ELF-1 (cell line): ENCODE results near the gene PTBP2.

Source experiments
- DNase-seq: peaks from one replicate; pipeline ENCODE4 v3.0.0-alpha.2; 2016; ENCODE audit warnings: low read depth, low spot score

Gene PTBP2, protein sequence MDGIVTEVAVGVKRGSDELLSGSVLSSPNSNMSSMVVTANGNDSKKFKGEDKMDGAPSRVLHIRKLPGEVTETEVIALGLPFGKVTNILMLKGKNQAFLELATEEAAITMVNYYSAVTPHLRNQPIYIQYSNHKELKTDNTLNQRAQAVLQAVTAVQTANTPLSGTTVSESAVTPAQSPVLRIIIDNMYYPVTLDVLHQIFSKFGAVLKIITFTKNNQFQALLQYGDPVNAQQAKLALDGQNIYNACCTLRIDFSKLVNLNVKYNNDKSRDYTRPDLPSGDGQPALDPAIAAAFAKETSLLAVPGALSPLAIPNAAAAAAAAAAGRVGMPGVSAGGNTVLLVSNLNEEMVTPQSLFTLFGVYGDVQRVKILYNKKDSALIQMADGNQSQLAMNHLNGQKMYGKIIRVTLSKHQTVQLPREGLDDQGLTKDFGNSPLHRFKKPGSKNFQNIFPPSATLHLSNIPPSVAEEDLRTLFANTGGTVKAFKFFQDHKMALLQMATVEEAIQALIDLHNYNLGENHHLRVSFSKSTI

DNA sequence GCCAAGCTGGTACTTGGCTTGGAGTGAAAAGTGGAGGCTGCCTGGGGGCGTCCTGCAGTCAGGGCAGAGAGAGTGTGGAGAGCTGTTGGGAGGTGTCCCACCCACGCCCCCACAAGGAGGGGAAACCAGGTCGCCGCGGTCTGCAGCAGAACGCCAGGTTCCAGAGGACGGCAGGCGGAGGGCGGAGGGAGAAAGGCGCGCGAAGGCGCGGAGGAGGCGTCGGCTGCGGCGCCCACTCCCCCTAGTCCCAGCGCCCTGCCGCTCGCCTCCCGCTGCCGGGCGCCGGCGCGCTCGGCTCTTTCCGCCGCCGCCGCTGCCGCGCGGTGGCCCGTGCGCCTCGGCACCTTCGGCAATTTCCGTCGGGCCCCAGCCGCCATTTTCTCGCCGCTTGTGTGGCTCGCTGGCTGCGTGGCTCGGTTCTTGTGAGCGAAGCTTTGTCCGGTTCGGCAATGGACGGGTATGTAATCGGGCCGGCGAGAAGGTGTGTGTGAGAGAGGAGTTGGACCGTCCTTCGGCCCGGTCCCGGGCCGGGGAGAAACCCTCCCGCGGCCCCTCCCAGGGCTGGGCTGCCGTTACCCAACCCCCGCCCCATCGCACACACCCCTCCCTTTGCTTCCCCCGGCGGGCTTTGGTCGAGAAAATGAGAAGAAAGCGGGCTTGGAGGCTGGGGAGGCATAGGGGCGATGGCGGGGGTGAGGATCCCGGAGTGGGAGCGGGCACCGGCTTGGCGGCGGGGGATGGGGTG, at the start of gene PTBP2:
TSS of gene PTBP2 (plus strand) at position 369 of the 745 bp plus-strand sequence. CDS start at position 450, 81 bp downstream.
- DNase-seq: peak; percentile 92

DNA sequence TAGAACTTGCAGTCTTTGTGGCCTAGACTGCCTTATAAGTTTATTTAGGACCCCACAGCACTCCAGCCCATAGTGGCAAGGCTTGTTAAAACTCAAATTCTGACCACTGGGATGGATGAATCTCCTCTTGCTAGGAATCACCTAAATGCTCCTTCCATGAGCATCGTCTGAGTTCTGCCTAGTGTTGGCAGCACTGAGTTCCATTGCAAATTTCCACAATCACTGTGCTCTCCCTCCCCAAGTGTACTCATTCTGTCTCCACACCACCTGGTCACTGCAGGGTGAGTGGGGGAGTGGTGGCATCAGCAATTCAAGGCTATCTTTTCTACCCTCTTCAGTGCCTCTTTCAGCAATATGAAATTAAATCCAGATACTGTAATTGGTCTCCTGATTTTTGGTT, 46.7 kb upstream of the PTBP2 start:
- no peak for DNase-seq

DNA sequence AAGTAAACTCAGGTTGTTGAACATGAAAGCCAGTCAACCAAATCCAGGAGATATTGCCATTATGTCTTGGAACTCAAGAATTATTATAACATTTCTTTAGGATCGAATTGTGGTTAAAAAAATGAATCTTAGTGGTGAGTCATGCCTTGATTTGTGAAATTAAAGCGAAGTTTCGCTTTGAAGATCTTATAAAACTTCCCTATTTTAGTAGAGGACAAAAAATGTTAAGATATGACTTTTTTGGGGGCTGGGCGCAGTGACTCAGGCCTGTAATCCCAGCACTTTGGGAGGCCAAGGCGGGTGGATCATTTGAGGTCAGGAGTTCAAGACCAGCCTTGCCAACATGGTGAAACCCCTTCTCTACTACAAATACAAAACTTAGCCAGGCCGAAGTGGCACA, 39.5 kb upstream of the PTBP2 start:
- no peak for DNase-seq

DNA sequence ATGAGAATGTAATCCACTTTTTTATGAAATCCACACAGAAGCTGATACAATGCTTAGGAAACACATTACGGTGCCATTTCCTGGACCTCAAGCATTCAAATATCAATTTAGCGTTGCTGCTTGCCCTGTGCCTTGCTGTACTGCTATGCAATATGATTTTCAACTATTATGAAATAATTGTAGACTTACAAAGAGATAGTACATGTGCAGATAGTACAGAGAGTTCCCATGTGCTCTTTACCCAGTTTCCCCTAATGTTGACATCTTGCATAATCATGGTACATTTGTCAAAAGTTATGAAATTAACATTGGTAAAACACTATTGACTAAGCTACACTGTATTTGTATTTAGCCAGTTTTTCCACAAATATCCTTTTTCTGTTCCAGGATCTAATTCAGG, 37.7 kb upstream of the PTBP2 start:
- no peak for DNase-seq

DNA sequence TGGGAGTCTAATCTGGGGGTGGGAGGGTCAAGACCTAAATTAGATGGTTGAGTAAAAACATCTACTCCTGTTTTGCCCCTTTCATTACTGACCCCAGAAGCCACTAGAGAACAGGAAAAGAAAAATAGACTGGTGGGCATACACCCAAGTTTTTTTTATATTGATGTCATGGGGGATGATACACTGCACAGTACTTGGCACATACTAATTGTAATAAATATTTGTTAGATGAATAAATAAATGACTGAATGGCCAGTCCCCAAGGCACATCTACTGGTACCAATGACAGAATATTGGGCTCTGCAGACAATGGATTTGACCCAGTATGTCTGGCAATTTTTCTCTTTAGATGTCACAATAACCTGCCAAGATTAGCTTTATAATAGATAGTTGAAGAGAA, 36.8 kb upstream of the PTBP2 start:
- no peak for DNase-seq

DNA sequence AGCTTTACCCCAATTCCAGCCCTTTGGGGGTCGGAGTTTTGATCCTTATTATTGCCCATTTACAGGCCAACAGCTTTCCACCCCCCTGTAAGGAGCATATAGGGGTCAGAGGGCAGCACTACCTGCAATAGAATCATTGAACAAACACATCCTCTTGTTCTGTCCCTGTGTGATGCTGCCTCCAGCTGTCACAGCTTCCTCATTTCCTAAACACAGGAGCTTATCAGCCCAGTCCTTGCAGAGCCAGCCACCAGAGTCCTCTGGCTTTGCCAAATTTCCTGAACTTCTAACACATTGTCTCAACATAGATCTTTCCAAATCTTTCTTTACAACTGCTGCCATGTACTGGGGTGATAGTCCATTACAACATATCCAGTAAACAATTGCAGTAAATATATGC, 32.8 kb upstream of the PTBP2 start:
- DNase-seq: peak; percentile 6

DNA sequence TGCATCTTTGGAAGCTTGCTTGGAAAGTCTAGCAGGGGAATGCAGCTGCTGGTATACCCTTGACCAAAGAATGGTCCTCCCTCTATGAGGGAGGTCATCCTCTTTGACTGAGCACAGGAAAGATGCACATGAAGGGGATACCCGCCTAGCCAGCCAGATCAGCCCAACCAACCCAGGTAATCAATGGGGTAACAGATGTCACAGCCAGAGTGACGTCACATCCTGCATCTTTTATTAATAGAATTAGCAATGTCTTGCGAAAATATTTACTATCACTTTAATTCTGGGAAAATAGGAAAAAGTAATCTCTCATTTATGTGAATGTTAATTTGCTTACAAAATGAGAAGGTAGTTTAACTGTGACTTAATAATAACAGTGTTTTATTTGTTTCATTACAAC, 25.6 kb upstream of the PTBP2 start:
- DNase-seq: no peak

DNA sequence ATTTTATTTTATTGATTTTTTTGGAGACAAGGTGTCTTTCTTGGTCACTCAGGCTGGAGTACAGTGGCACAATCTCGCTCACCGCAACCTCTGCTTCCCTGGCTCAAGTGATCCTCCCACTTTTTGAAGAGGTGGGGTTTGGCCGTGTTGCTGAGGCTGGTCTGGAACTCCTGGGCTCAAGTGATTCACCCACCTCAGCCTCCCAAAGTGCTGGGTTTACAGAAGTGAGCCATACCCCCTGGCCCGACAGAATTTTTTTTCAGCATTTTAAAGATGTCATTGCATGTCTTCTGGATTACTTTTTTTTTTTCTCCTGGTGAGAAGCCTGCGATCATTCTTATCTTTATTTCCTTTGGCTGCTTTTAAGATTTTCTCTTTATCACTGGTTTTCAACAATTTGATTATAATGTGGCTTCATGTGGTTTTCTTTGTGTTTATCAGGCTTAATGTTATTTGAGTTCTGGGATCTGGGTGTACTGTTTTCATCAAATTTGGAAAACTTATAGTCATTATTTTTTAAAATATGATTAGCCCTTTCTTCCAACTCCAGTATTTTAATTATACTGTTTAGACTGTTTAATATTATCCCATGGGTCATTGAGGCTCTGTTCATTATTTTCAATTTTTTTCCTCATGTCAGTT, 23.1 kb upstream of the PTBP2 start:
- peak; percentile 18 for DNase-seq

DNA sequence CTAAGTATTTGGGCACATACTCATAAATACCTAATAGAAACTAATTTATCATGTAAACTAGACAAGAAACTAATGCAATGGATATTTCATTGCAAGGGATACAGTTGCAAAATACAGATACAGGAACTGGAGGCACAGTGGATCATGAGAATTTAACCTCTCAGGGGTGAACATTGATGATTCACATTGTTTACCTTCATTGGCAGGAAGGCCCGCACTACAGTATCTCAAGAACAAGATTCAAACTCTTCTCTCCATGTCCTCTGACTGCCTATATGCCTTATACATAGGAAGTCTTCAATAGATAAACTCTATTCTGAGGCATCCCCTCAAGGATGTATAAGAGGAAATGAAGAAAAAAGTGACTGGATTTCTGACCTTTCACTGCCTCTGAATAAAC, 18.4 kb upstream of the PTBP2 start:
- no peak for DNase-seq

DNA sequence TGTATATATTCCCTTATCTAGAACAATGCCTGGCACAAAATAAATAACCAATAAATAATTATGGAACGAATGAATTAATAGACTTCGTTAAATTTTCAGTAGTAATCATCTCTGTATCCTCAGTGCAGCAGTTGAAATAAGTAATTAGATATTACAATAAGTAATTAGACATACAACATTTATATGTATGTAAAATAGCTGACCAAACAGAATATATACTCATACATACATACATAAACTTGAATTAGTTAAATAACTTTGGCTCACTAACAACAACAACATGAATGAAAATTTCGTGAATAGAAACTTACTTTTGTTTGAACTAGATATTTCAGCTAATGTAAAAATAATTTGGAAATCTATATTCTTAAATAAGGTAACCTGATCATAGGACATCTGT, 14.6 kb upstream of the PTBP2 start:
- no peak for DNase-seq

DNA sequence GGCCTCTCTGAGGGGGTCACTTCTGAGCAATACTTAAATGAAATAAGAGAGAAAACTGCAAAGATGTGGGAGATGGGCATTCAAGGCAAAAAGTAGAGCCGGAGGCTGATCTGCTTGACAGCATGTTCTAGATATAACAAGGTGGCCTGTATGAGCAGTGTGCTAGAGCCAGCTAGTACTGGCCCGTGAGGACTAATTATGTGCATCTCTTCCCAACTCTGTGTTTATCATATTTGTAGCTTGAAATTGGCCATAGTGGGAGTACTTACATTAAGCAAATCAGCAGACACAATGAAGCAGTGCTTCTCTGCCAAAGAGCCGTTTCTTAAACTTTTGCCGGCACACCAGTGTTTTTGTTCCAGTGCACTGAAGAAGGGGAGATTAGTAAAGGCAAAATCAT, 13.1 kb upstream of the PTBP2 start:
- no peak for DNase-seq

DNA sequence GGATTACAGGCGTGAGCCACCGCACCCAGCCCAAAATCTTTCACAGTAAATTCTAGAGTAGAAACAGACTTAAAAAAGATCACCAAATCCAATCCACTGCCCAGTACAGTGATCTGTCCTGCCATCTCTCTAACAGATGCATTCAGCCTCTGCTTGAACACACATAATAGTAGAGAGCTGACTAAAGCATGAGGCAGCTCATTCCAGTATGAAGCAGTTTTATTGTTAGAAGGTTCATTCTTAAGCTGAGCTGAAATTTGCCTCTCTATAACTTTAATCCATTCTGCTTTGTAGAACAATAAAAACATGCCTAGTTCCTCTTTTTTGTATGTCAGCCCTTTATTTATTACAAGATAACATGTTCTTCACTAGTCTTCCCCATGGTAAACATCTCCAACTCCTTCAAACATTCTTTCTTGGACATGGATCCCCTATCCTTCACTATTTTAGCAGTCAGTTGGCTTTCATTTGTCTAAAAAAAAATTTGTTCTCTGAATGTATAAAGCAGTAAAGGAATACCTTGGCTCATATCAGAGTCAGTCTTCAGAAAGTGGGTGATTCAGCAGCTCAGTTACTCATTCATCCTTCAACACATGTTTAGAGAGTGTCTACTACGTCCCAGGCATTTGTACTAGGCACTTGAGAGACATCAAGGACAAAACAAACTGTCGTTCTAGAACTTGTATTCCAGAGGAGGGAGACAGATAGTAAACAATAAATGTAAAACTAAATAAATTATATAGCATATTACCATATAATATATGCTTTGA, 10.7 kb upstream of the PTBP2 start:
- DNase-seq: no peak

DNA sequence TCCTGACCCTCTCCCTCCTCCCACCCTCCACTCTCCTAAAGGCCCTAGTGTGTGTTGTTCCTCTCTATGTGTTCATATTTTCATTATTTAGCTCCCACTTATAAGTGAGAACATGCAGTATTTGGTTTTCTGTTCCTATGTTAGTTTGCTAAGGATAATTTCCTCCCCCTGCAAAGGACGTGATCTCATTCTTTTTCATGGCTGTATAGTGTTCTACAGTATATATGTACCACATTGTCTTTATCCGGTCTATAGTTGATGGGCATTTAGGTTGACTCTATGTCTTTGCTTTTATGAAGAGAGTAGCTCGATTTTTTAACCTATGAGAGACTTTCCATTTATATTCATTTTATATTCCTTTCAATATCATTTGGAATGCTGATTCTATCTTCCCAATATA, 7.9 kb upstream of the PTBP2 start:
- no peak for DNase-seq

DNA sequence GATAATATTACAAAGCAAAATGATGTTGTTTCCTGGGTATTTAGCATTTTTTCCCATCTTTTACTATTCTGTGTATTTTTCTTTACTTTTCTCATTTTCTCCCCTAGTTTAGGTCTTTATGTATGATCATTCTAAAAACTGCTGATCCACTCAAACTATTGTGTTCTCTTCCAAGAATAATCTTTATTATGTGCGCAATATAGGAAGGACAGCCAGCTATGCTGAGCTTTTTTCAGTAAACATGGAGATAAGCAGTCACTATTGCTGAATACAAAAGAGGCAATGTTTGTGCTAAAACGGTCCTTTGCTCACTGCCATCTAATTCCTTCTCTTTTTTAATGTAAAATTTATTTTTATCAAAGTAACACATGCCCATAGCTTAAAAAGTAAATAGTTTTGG, 6.7 kb upstream of the PTBP2 start:
- no peak for DNase-seq

DNA sequence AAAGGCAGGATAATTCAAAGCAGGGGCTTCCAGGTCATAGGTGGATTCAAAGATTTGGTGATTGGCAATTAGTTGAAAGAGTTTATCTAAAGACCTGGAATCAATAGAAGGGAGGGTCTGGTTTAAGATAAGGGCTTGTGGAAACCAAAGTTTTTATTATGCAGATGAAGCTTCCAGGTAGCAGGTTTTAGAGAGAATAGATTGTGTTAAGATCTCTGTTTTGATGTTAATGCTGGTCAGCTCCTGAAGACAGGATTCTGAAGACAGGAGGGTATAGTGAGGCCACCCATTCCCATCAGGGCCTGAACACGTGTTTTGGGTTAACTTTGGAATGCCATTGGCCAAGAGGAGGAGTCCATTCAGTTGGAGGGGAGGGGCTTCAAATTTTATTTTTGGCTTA, 6.1 kb upstream of the PTBP2 start:
- peak; percentile 63 for DNase-seq

DNA sequence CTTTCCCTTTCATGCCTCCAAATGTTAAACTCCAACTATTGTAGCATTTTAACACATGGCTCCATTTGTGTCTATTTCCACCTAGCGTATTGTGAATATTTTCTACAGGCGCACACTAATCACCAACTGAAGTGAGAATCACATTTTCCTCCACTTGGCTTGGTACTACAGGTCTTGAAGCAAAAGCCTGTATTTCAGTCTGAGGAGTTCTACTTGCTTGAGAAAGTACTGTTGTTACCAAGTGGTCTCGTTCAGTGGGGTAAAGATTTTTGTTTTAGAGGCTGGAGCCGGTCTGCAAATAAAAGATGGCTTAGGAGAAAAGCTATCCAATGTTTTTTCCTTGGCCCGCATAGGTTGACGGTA, 550 bp upstream of the PTBP2 start:
- DNase-seq: no peak

DNA sequence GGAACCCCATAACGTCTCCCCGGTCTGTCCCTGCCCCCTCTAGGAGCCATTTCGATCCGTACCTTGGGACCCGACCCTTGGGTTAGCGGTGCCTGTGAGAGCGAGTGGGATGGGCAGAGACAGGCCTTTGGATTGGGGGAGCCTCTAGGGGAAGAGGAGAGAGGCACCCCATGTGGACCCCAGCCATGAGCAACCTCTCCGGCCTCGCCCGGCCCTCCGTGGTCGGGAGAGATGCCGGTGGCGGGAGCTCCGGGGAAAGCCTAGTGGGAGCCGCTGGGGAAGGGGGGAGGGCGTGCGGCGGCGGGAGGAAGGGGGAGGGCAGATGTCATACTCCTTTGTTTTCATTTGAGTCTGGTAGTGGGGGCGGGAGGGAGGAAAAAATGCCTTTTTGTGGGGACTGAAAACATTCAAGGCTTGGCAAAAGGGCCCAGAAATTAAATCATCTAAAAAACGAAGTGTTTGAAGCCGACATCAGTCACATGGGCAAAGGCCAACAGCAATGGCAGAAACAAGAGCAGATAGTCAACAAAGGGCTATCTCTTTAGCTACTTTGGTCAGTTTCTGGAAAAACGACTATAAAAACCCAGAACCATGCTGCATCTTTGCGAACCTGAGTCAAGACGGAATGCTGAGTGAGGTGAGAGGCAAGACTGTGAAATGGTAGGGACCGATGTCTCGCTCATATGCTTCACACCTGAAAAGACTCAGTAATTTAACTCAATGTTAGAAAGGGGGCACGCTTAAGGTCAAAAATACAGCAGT, 758 bp downstream of the PTBP2 start:
- DNase-seq: peak; percentile 59

DNA sequence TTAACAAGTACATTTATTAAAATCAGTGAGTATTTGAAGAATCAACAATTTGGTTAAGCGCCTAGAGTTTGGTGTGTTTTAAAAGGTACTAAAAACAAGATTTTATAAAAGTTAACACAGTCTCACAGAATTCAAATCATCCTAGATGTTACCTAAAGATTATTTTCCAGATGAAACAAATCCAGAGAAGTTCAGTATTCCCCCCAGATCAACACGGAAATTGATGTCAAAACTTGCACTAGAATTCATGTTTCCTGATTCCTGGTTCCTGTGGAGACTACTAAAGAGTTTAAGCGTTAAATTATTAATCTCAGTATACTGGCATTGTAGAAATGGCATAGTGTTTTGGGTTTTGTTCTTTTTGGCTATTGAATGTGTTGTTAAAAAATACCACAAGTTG, 1.4 kb downstream of the PTBP2 start:
- no peak for DNase-seq

DNA sequence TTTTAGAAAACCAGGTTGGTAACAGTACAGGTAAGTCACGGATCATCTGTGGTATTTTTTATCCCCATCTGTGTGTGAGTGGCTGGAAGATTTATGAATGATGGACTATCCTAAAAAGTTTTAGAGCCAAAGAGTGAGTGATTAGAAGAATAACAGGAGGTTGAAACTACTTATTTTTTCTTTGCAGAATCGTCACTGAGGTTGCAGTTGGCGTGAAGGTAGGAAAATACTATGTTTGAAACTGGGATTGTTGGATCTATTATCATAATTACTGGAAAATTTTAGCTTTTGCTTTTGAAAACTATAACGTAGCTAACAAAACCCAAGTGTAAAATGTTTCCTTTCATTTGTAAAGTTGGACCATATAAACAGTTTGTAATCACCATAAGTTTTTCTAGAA, 1.8 kb downstream of the PTBP2 start:
- DNase-seq: no peak

DNA sequence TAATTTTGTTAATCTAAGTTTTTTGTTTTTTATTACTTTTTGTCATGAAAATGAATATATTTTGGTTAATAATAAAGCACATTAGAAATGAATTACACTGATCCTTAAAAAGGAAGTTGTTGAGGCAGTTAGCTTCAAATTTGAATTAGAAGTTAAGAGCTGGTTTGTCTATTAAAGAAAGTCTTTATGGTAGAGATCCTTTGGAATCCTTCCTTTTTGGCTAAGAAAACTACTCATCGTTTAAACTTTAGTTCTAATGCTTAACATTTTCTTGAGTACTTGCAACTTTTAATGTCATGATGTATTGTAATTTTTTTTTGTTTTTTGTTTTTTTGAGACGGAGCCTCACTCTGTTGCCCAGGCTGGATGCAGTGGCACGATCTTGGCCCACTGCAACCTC, 2.4 kb downstream of the PTBP2 start:
- DNase-seq: no peak

DNA sequence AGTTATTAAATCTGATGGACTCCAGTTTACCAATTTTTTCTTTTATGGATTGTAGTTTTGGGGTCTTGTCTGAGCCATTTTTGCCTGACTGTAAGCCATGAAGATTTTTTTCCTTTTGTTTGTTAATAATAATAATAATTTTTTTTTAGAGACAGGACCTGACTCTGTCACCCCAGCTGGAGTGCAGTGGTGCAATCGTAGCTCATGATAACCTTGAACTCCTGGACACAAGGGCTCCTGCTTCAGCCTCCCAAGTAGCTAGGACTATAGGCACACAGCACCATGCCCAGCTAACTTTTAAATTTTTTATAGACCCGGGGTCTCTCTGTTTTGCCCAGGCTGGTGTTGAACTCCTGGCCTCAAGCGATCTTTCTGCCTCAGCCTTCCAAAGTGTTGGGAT, 6.3 kb downstream of the PTBP2 start:
- no peak for DNase-seq
